Naive thymus-derived CD4-positive, alpha-beta T cell (primary cell): ENCODE measurements around the gene DNAH3. TPM values are rescaled to one million over a fixed set of nuclear protein-coding genes. Genes with fewer than 3 reads are reported as not detected.

ENCODE experiments used
- ATAC-seq: fragments of 150-1000 bp; cut with Tn5 transposase; 2 replicates; pipeline ENCODE4 v1.10.0; 2021; ENCODE audit warnings: mild to moderate bottlenecking, moderate library complexity
- CTCF ChIA-PET: fragments of 350-600 bp; sonication (Branson Sonifier 250); formaldehyde crosslinking; loops from one replicate; lab custom pipeline; 2021; ENCODE audit warnings: antibody characterized with exemption; lab: Charles Lee
- POLR2A ChIA-PET: fragments of 350-600 bp; sonication (Branson Sonifier 250); formaldehyde crosslinking; loops from one replicate; lab custom pipeline; 2021; ENCODE audit warnings: antibody characterized with exemption, inconsistent platforms; lab: Charles Lee
- DNase-seq, 9 donors: peaks; one replicate each; pipeline versions ENCODE4 v3.0.0 to v3.0.0-alpha.2; 2020 to 2022; ENCODE audit warnings: mixed read lengths in 1 of 9
- H3K27ac ChIP-seq: one replicate; pipeline ENCODE4 v1.7.0; 2013; ENCODE audit warnings: mild to moderate bottlenecking, low read depth, low read length, moderate library complexity
- H3K27me3 ChIP-seq, 2 donors: one replicate each; pipeline ENCODE4 v1.7.0; 2013; ENCODE audit warnings: low read length in 2 of 2, mild to moderate bottlenecking in 2 of 2, moderate library complexity in 2 of 2; ENCODE audit not compliant: control insufficient read depth in 2 of 2, insufficient read depth in 2 of 2
- H3K36me3 ChIP-seq, 3 experiments: 1 replicate in 2 of 3; 2 replicates in 1 of 3; pipeline ENCODE4 v1.7.0; 2013; ENCODE audit warnings: low read length in 3 of 3, mild to moderate bottlenecking in 3 of 3, moderate library complexity in 1 of 3; ENCODE audit not compliant: insufficient read depth in 3 of 3, control insufficient read depth in 2 of 3
- H3K4me1 ChIP-seq, 2 donors: one replicate each; pipeline ENCODE4 v1.7.0; 2013; ENCODE audit warnings: low read length in 2 of 2, mild to moderate bottlenecking in 2 of 2, moderate library complexity in 1 of 2; ENCODE audit not compliant: control insufficient read depth in 2 of 2, insufficient read depth in 2 of 2
- H3K4me3 ChIP-seq: 2 replicates; pipeline ENCODE4 v1.7.0; 2013; ENCODE audit warnings: mild to moderate bottlenecking, low read length
- H3K9me3 ChIP-seq, 3 experiments: 1 replicate in 2 of 3; 2 replicates in 1 of 3; pipeline ENCODE4 v1.7.0; 2013; ENCODE audit warnings: low read length in 3 of 3; ENCODE audit not compliant: control insufficient read depth in 2 of 3
- H3K27ac Mint-ChIP-seq, 9 donors: one replicate each; pipeline ENCODE4 v1.8.0; 2020 to 2022; ENCODE audit warnings: mixed read lengths in 9 of 9, mild to moderate bottlenecking in 8 of 9, moderate library complexity in 5 of 9, inconsistent platforms in 2 of 9
- H3K27me3 Mint-ChIP-seq, 5 donors: one replicate each; pipeline ENCODE4 v1.8.0; 2021 to 2022; ENCODE audit warnings: mixed read lengths in 5 of 5, mild to moderate bottlenecking in 1 of 5
- H3K36me3 Mint-ChIP-seq, 5 donors: one replicate each; pipeline ENCODE4 v1.8.0; 2020 to 2022; ENCODE audit warnings: mixed read lengths in 5 of 5, mild to moderate bottlenecking in 3 of 5, inconsistent platforms in 1 of 5
- H3K4me1 Mint-ChIP-seq, 7 donors: one replicate each; pipeline ENCODE4 v1.8.0; 2020 to 2022; ENCODE audit warnings: mixed read lengths in 7 of 7, mild to moderate bottlenecking in 3 of 7, inconsistent platforms in 1 of 7
- H3K4me3 Mint-ChIP-seq, 10 donors: one replicate each; pipeline ENCODE4 v1.8.0; 2020 to 2022; ENCODE audit warnings: mild to moderate bottlenecking in 10 of 10, mixed read lengths in 10 of 10, moderate library complexity in 6 of 10, inconsistent platforms in 2 of 10
- H3K9me3 Mint-ChIP-seq, 11 donors: one replicate each; pipeline ENCODE4 v1.8.0; 2020 to 2022; ENCODE audit warnings: mixed read lengths in 11 of 11, mild to moderate bottlenecking in 4 of 11, inconsistent platforms in 1 of 11, moderate library complexity in 1 of 11
- intact Hi-C, 2 donors: fragments of 100-400 bp; cut with micrococcal nuclease; formaldehyde crosslinking; loops; one replicate each; pipeline ENCODE4 v1.15.1; 2023
- polyA plus RNA-seq, 2 donors: library from polyadenylated mRNA; unstranded; fragments of 300-500 nt; fragmentation: Illumina TruSeq; gene quantifications; one replicate each; pipeline ENCODE4 v1.2.3, GENCODE V29; 2021
- total RNA-seq, 6 experiments: library from RNA in 5 of 6; stranded (reverse) in 5 of 6; gene quantifications; 1 replicate in 5 of 6; 2 replicates in 1 of 6; pipeline ENCODE4 v1.2.3 and lab custom pipeline; 2021 to 2026

Gene DNAH3
- total and polyA plus RNA-seq, 7 experiments from 2014 or later: not detected

DNA sequence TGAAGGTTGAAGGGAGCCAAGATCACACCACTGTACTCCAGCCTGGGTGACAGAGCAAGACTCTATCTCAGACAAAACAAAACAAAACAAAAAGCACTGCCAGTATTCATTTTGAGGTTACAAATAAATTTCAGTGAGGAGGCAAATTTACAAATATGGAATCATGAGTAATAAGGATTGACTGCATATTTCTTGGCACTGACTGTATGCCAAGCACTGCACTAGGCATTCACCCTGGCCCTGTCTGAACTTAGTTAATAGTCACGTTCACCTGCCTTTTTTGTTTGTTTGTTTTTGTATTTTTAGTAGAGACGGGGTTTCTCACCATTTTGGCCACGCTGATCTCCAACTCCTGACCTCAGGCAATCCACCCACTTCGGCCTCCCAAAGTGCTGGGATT lies 12.9 kb upstream of the DNAH3 start:
- Histone ChIP-seq H3K27me3 (no peaks in the 10 kb centered on the region), H3K4me1 (peaks cover 3 to 6% of the 10 kb centered on the region in 2 donors), H3K36me3 (peaks cover 0 to 29% (median 5%) of the 10 kb centered on the region in 3 experiments), H3K27ac (no peak overlapping the region), H3K4me3 (no peak overlapping the region), H3K9me3 (no peaks in the 10 kb centered on the region)
- Mint-ChIP-seq H3K4me3 (no peak overlapping the region), H3K27me3 (no peaks in the 10 kb centered on the region), H3K36me3 (peaks cover 0 to 35% (median 6%) of the 10 kb centered on the region in 5 donors), H3K9me3 (no peaks in the 10 kb centered on the region), H3K4me1 (peaks cover 10 to 30% (median 20%) of the 10 kb centered on the region in 7 donors), H3K27ac (no peak overlapping the region)
- intact Hi-C loops: no loop called here
- POLR2A ChIA-PET: no interaction called here
- no peak for DNase-seq
- CTCF ChIA-PET: no interaction called here
- ATAC-seq: no peak

DNA sequence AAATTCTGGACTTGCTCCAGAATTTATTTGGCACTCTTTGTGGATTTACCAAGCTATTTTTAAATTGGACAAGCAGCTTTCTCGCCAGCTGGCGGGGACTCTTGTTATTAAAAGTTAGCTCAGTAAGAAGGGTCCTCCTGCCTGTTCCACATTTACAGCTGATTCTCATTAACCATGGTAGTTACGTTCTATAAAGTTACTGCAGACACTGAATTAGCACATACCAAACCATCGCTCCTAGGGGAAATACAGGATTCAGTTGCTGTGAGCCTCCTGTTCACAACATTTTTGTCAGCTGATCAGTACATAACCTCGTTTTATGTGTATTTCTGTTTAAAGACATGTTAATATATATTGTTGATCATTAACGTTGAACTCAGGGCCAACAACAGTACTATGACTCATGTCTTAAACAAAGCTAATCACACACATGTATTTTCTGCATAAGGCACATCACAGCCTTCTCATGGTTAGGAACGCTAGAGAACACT lies 12.1 kb upstream of the DNAH3 start:
- Mint-ChIP-seq H3K27ac (peak overlapping the region in 1 of 9 donors; percentile 2), H3K36me3 (peaks cover 0 to 35% (median 6%) of the 10 kb centered on the region in 5 donors), H3K4me3 (no peak overlapping the region), H3K27me3 (no peaks in the 10 kb centered on the region), H3K4me1 (peaks cover 10 to 36% (median 27%) of the 10 kb centered on the region in 7 donors), H3K9me3 (no peaks in the 10 kb centered on the region)
- Histone ChIP-seq H3K4me3 (no peak overlapping the region), H3K4me1 (peaks cover 9 to 12% of the 10 kb centered on the region in 2 donors), H3K27me3 (no peaks in the 10 kb centered on the region), H3K9me3 (no peaks in the 10 kb centered on the region), H3K36me3 (peaks cover 0 to 29% (median 5%) of the 10 kb centered on the region in 3 experiments), H3K27ac (no peak overlapping the region)
- POLR2A ChIA-PET: no interaction called here
- DNase-seq: no peak
- intact Hi-C loops: no loop called here
- ATAC-seq: no peak
- CTCF ChIA-PET: no interaction called here

DNA sequence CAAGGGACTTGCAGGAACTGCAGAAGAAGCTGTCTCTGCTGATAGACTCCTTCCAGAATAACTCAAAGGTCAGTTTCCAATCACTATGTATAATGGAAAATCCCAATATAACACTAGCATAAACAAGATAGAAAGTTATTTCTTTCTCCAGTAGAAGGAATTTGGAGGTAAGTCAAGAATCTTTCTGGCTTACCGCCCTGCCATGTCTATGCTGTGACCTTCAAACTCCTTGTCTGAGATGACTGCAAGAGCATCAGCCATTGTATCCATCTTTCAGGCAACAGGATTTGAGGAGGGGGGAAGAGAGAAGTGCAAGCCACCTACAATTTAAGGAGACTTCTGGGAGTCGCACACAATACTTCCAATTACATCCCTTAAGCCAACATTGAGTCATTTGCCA lies 10.6 kb upstream of the DNAH3 start:
- intact Hi-C loops: no loop called here
- H3K9me3 Mint-ChIP-seq: no peaks in the 10 kb centered on the region
- H3K4me1 ChIP-seq: peaks cover 9 to 12% of the 10 kb centered on the region in 2 donors
- H3K36me3 Mint-ChIP-seq: peaks cover 0 to 32% (median 2%) of the 10 kb centered on the region in 5 donors
- ChIA-PET CTCF (no interaction called here), POLR2A (no interaction called here)
- H3K4me1 Mint-ChIP-seq: peaks cover 10 to 39% (median 30%) of the 10 kb centered on the region in 7 donors
- no peak overlapping the region for H3K4me3 ChIP-seq
- H3K27ac Mint-ChIP-seq: peak overlapping the region in 2 of 9 donors; percentile 28 to 38
- H3K27me3 ChIP-seq: no peaks in the 10 kb centered on the region
- no peak for DNase-seq
- H3K36me3 ChIP-seq: peaks cover 0 to 24% (median 0%) of the 10 kb centered on the region in 3 experiments
- no peak overlapping the region for H3K4me3 Mint-ChIP-seq
- H3K27ac ChIP-seq: no peak overlapping the region
- no peak for ATAC-seq
- H3K27me3 Mint-ChIP-seq: no peaks in the 10 kb centered on the region
- H3K9me3 ChIP-seq: no peaks in the 10 kb centered on the region

DNA sequence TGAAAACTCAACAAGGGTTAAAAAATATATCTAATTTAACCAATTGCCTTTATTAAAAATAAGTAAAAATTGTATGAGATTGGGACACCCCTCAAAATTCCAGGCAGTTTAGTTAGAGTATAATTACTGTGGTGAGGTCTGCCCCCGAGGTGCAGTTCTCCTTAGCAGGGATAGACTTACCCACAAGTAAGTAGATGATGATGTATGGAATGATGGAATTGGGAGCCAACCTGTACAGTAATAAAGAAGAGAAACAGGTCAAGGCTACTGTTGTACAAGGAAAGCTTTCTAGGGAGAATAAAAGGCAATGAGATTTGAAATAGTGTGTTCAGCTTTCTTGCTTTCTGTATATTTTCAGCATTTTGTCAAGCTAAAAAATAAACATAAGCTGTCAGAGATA lies 9.6 kb upstream of the DNAH3 start:
- Mint-ChIP-seq H3K36me3 (peaks cover 0 to 29% (median 2%) of the 10 kb centered on the region in 5 donors), H3K9me3 (no peaks in the 10 kb centered on the region), H3K4me3 (peak overlapping the region in 2 of 10 donors; percentile 15 to 92), H3K27me3 (no peaks in the 10 kb centered on the region), H3K4me1 (peaks cover 10 to 39% (median 30%) of the 10 kb centered on the region in 7 donors), H3K27ac (peak overlapping the region in 2 of 9 donors; percentile 40 to 65)
- POLR2A ChIA-PET: no interaction called here
- CTCF ChIA-PET: no interaction called here
- H3K9me3 ChIP-seq: no peaks in the 10 kb centered on the region
- DNase-seq: no peak
- intact Hi-C loops: no loop called here
- no peak overlapping the region for H3K27ac ChIP-seq
- H3K27me3 ChIP-seq: no peaks in the 10 kb centered on the region
- H3K36me3 ChIP-seq: peaks cover 0 to 23% (median 0%) of the 10 kb centered on the region in 3 experiments
- H3K4me1 ChIP-seq: peaks cover 9 to 12% of the 10 kb centered on the region in 2 donors
- no peak for ATAC-seq
- H3K4me3 ChIP-seq: no peak overlapping the region

DNA sequence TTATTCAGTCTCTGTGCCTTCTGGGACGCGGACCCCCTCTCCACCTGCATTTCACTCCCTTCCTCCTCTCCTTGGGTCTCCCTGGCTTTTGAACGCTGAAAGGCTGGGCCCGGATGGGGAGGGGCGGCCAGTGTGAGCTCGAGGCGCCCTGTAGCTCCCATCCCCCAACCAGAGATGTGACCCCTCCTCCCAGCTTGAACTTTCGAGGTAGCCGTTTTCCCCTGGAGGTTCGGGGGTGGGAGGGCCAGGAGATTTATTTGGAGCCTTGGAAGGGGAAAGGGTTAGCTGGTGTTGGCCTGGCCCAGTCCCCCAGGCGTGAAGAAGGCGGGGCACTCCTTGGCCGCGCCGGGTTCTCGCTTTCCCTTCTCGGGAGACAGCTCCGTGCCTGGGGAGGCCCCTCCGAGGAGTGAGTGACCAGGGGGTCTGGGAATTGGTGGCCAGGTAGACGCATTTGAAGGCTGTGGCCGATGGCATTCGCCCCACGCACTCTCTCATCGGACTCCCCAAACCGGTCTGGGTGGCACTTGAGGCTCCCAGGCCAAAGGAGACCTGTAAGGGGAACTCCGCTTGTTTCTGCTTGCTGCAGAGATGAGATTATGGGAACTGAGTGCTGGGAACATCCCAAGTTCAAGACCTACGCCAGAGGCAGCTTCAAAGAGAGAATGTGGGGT lies 8.8 kb upstream of the DNAH3 start:
- Histone ChIP-seq H3K27ac (peak overlapping the region; percentile 65), H3K4me1 (peaks cover 9 to 12% of the 10 kb centered on the region in 2 donors), H3K9me3 (no peaks in the 10 kb centered on the region), H3K4me3 (peak overlapping the region; percentile 62), H3K36me3 (peaks cover 0 to 14% (median 0%) of the 10 kb centered on the region in 3 experiments), H3K27me3 (no peaks in the 10 kb centered on the region)
- ATAC-seq: peak; percentile 21
- H3K9me3 Mint-ChIP-seq: no peaks in the 10 kb centered on the region
- peak overlapping the region; percentile 88 to 96 (median 94) for H3K4me3 Mint-ChIP-seq
- ChIA-PET POLR2A (interaction anchor here (0.8 to 2.1 kb wide), 3 partner anchors 8 to 352 kb away, joined by 3 to 13 read pairs (median 3); partner anchors contain the start of gene DNAH3), CTCF (interaction anchor here (0.5 kb wide), 1 partner anchor 354 kb away, joined by 3 read pairs; no protein-coding TSS in a partner anchor)
- intact Hi-C loops: loop anchor here (1.0 to 10.0 kb wide), 5 partner anchors 257 to 1031 kb away; partner anchors contain the start of genes DCUN1D3 (in 2 of the 2) and LYRM1 (in 2 of the 2)
- H3K36me3 Mint-ChIP-seq: peaks cover 0 to 23% (median 2%) of the 10 kb centered on the region in 5 donors
- H3K27me3 Mint-ChIP-seq: no peaks in the 10 kb centered on the region
- DNase-seq: peak in 8 of 9 donors; percentile 15 to 30 (median 22)
- H3K4me1 Mint-ChIP-seq: peaks cover 10 to 35% (median 30%) of the 10 kb centered on the region in 7 donors
- peak overlapping the region; percentile 40 to 91 (median 71) for H3K27ac Mint-ChIP-seq

DNA sequence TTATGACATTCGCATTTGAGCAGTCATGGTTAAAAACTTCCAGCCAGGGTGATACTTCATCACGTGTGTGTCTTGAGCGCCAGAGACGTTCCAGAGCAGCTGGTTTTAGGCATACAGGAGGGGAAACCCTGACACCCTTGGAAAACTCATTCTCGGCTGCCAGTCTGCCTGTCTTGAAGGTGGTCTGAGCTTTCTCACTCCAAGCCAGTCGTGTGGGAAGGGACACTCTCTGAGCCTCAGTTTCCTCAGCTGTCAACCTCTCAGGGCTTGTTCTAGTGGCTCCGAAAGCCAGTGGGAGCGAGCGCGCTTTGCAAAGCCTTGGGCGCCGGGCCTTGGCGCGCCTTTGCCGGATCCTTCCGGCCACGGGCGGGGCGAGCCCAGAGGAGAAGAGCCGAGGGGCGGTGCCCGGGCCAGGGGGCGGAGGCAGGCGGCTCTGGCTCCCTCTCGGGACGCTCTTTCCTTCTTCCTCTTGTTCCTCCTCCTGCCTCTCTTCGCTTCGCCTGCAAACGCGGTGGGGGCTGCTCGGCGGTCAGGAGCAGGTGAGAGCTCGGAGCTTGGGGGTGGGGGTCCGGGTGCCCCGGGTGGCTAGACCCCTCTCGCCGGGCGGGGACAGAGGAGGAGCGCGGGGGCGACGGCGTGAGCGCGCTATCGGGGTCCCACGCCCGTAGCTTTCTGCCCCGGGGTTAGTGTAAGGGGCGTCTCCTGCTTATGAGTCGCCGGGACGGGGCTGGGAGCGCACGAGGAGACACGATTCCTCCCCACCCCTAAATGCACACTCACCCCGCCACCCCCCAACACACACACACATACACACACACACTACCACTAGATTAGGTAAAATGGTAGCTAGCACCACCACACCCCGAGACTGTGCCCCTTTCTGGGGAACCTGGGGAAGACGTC lies 7.8 kb upstream of the DNAH3 start, which contains the start of gene LDAF1:
LDAF1 (plus strand) TSS at position 467 of the 903 bp plus-strand sequence. CDS start 2,509 bp downstream, outside the sequence.
- peaks cover 0 to 9% (median 0%) of the 10 kb centered on the region in 3 experiments for H3K36me3 ChIP-seq
- Mint-ChIP-seq H3K4me1 (peaks cover 10 to 35% (median 30%) of the 10 kb centered on the region in 7 donors), H3K4me3 (peak within 1 kb of the TSS; percentile 88 to 96 (median 94)), H3K27ac (peak within 1 kb of the TSS; percentile 60 to 91 (median 71)), H3K9me3 (no peaks in the 10 kb centered on the region), H3K27me3 (no peaks in the 10 kb centered on the region), H3K36me3 (peaks cover 0 to 18% (median 2%) of the 10 kb centered on the region in 5 donors)
- H3K27ac ChIP-seq: peak within 1 kb of the TSS; percentile 65
- no peaks in the 10 kb centered on the region for H3K27me3 ChIP-seq
- CTCF ChIA-PET: no interaction called here
- peak; percentile 59 to 86 (median 74) for DNase-seq
- H3K4me3 ChIP-seq: peak within 1 kb of the TSS; percentile 62
- H3K9me3 ChIP-seq: no peaks in the 10 kb centered on the region
- POLR2A ChIA-PET: interaction anchor here (0.8 to 2.1 kb wide), 2 partner anchors 10 to 351 kb away, joined by 3 to 13 read pairs; no protein-coding TSS in a partner anchor
- intact Hi-C loops: loop anchor here (1.0 to 10.0 kb wide), 8 partner anchors 120 to 1032 kb away; partner anchors contain the start of genes DCUN1D3 (in 2 of the 2), LYRM1 (in 2 of the 2), CRYM (in 1 of the 2) and THUMPD1 (in 1 of the 2)
- ATAC-seq: peak; percentile 97
- peaks cover 9 to 12% of the 10 kb centered on the region in 2 donors for H3K4me1 ChIP-seq
